Endothelial cell of umbilical vein (primary cell): ENCODE data around the gene ARID2.

Source experiments
- EZH2 ChIP-seq: IDR thresholded peaks from 2 replicates; pipeline ENCODE4 v1.6.1; 2012; ENCODE audit warnings: borderline replicate concordance, low read depth, mild to moderate bottlenecking, moderate library complexity, low read length, inconsistent platforms; ENCODE audit not compliant: severe bottlenecking
- FOS ChIP-seq: IDR thresholded peaks from 2 replicates; pipeline ENCODE4 v1.6.1; 2011; ENCODE audit warnings: mild to moderate bottlenecking, low read length, moderate library complexity, borderline replicate concordance; ENCODE audit not compliant: insufficient read depth
- JUN ChIP-seq: IDR thresholded peaks from 2 replicates; pipeline ENCODE4 v1.6.1; 2011; ENCODE audit warnings: borderline replicate concordance, low read depth; ENCODE audit not compliant: insufficient read length, insufficient read depth
- MYC ChIP-seq: IDR thresholded peaks from one replicate; pipeline ENCODE4 v1.6.1; 2011; ENCODE audit warnings: mild to moderate bottlenecking, low read depth, low read length
- POLR2A ChIP-seq: IDR thresholded peaks from 2 replicates; pipeline ENCODE4 v1.6.1; 2012; ENCODE audit warnings: low read depth, mild to moderate bottlenecking, control low read depth, low read length
- POLR2AphosphoS5 ChIP-seq: IDR thresholded peaks from 2 replicates; pipeline ENCODE4 v1.6.1; 2012; ENCODE audit warnings: low read depth, mild to moderate bottlenecking, control low read depth, low read length, moderate library complexity; ENCODE audit not compliant: insufficient read depth
- TF ChIP-seq, protein P1 (sequence below), 2 donors: IDR thresholded peaks; 1 replicate in 1 of 2; 2 replicates in 1 of 2; pipeline ENCODE4 v1.5.1; 2011; ENCODE audit warnings: low read length in 2 of 2, mild to moderate bottlenecking in 2 of 2, moderate library complexity in 2 of 2, control low read depth in 1 of 2, inconsistent platforms in 1 of 2, low read depth in 1 of 2; ENCODE audit not compliant: insufficient read depth in 1 of 2; ENCODE audit errors: extremely low read depth in 1 of 2
- TF ChIP-seq, protein P2 (sequence below): IDR thresholded peaks from 2 replicates; pipeline ENCODE4 v1.6.1; 2011; ENCODE audit not compliant: insufficient read depth, insufficient read length

DNA sequence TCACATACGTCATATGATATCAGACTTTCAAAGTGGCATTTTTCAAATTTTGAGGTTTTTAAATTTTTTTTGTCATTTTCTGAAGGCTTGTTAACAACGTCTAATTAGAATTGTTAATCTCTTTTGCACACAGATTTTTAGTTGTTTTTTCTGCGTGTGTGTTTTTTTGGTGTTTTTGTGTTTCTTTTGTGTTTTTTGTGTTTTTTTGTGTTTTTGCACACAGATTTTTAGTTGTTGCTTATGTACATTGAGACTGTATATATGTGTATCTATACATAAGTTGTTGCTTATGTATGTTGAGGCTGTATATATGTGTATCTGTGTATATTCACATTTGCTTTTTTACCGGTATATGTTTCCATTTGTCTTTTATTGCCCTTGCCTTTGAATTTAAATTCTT is 30.8 kb downstream of the ARID2 start:
- TF ChIP-seq, protein P1, sequence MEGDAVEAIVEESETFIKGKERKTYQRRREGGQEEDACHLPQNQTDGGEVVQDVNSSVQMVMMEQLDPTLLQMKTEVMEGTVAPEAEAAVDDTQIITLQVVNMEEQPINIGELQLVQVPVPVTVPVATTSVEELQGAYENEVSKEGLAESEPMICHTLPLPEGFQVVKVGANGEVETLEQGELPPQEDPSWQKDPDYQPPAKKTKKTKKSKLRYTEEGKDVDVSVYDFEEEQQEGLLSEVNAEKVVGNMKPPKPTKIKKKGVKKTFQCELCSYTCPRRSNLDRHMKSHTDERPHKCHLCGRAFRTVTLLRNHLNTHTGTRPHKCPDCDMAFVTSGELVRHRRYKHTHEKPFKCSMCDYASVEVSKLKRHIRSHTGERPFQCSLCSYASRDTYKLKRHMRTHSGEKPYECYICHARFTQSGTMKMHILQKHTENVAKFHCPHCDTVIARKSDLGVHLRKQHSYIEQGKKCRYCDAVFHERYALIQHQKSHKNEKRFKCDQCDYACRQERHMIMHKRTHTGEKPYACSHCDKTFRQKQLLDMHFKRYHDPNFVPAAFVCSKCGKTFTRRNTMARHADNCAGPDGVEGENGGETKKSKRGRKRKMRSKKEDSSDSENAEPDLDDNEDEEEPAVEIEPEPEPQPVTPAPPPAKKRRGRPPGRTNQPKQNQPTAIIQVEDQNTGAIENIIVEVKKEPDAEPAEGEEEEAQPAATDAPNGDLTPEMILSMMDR (IDR thresholded peaks at IDR 0.05; ENCODE audit: extremely low read depth in 1 of 2, insufficient read depth in 1 of 2, low read depth in 1 of 2, low read length in 2 of 2), result no peak
- no peak for TF ChIP-seq EZH2
- no peak for TF ChIP-seq JUN
- TF ChIP-seq POLR2A, result no peak
- TF ChIP-seq FOS, result no peak
- TF ChIP-seq POLR2AphosphoS5, result no peak
- TF ChIP-seq, protein P2, sequence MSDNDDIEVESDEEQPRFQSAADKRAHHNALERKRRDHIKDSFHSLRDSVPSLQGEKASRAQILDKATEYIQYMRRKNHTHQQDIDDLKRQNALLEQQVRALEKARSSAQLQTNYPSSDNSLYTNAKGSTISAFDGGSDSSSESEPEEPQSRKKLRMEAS, result no peak
- TF ChIP-seq MYC, result no peak
